ENCODE results near the gene NPY4R.
"Not testable (repeated sequence)": the region's sequence is repeated elsewhere in the genome, so short reads cannot be mapped to it uniquely, and the experiment has no call there.

Gene NPY4R

DNA sequence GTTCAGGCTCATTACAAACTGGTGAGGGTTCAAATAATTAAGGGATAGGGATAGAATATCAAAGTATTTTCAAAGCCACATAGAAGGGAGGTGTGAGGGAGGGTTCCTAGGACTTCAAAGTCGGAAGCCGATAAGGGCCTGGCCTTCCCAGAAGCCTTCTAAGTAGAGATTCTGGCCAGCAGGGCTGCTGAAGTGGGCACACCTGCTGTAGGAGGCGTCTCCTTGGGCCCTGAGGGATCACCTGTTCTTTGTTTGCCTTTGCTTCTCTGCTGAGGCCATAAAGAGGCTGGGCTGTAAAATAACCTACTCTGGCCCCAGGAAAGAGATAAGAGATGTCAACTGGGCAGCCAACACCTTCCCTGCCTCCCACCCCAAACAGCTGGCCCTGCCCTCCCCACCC, 8.0 kb upstream of the NPY4R start:
- DNase-seq (ENCODE audit: low read depth); H3K4me3 ChIP-seq (ENCODE audit: low read depth, low read length): not testable (repeated sequence)

DNA sequence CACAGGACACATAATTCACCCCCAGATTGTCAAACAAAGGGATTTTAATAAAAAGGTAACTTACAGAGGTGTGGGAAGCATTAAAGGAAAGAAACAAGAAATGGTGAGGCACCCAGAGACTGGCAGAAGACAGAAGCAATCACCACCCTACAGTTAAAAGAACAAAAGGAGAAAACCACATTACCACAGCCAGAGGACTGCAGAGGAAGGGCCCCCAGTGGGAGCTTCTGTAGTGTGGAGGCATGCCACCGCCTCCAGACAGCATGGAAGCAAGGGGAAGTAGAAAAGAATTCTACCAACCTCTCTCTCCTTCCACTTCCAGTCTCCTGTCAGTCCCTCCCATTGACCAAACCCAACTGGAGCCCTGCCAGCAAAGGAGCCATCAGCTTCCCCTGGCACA, 4.4 kb upstream of the NPY4R start:
- not testable (repeated sequence) for H3K4me3 ChIP-seq (ENCODE audit: low read depth, low read length); DNase-seq (ENCODE audit: low read depth)

DNA sequence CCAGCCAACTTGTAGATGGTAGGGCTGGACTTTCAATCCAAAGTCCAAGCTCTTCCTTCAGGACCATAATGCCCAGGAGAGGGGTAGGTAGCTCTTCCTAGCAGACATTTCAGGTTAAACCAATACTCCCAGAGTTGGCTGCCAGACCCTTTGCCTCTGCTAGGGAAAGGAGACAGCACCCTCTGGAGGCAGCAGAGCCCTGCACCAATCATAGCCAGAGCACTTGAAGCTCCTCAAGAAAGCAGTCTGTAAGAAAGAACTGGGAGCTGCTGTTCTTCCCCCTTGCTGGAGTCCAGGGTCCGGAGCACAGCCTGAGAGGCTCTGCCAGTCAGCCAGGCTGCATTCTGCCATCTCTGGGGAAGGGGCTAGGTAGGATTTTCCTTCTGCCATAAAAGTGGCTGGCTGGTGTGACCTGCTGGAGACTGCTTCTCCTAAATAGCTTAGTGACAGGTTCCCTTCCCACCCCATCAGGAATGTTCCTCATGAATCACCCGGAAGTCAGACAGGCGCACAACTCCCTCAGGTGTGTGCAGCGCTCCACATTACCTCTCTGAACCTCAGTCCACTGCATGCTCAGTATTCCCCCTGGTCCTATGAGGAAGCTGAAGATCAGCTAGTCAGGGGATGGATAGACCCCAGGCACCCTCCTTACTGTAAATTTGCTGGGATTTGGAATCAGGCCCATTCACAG, 2.5 kb upstream of the NPY4R start:
- TF ChIP-seq, protein P1, sequence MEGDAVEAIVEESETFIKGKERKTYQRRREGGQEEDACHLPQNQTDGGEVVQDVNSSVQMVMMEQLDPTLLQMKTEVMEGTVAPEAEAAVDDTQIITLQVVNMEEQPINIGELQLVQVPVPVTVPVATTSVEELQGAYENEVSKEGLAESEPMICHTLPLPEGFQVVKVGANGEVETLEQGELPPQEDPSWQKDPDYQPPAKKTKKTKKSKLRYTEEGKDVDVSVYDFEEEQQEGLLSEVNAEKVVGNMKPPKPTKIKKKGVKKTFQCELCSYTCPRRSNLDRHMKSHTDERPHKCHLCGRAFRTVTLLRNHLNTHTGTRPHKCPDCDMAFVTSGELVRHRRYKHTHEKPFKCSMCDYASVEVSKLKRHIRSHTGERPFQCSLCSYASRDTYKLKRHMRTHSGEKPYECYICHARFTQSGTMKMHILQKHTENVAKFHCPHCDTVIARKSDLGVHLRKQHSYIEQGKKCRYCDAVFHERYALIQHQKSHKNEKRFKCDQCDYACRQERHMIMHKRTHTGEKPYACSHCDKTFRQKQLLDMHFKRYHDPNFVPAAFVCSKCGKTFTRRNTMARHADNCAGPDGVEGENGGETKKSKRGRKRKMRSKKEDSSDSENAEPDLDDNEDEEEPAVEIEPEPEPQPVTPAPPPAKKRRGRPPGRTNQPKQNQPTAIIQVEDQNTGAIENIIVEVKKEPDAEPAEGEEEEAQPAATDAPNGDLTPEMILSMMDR (IDR thresholded peaks at IDR 0.05; ENCODE audit: insufficient read depth, low read depth, low read length, missing control alignments): peak; percentile 4
- H3K4me3 ChIP-seq (ENCODE audit: low read depth, low read length): not testable (repeated sequence)

DNA sequence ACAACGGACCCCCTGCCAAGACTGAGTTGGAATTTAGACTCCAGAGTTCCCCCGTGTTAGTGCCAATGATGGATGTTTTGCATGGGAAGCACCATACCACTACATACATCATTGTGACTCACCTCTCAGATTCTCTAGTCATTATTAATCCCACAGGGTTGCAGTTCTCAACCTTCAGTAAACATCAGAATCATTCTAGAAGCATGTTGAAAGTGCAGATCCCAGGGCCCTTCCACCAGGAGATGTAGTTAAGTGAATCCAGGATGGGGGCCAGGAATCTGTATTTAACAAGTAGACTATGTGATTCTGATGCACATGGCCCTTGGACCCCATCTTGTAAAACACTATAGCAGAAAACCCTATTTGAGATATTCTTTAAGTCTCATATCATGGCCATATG, 2.1 kb downstream of the NPY4R start:
- not testable (repeated sequence) for DNase-seq (ENCODE audit: low read depth); H3K4me3 ChIP-seq (ENCODE audit: low read depth, low read length)

More for the DNA sequence above, 2.5 kb upstream of the NPY4R start:
- DNase-seq (ENCODE audit: low read depth): not testable (repeated sequence)

DNA sequence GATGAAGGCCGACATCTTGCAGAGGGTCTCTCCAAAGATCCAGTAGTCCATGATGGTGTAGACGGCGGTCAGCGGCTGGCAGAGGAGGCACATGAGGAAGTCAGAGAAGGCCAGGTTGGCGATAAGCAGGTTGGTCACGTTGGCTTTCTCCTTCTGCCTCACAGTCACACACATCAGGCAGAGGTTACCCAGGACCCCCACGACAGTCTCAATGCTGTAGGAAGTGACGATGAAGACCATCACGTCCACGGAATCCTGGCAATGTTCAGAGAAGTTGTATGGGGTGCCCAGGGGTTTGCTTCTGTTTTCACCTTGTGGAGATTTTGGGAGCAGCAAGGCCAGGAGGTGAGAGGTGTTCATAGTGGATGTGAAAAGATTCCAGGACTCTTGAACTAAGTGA, 3.5 kb downstream of the NPY4R start:
- H3K4me3 ChIP-seq (ENCODE audit: low read depth, low read length); DNase-seq (ENCODE audit: low read depth): not testable (repeated sequence)

DNA sequence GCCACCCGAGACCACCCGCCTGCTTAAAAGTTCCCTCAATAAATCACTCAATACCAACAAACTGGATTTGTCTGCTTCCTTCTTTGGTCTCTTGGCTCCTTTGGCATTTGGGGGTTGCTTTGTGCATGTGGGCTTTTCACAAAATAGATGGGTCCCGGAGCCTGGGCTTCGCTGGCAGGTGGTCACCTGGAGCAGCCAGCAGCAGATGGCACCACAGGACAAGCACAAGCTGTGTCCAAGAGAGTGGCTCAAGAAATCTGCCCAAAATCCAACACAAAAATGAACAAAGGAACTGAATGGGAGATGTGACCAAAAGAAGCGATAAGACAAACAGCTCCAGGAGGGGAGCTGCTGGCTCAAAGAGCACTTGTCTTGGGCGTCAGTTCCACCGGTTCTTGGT, 6.2 kb downstream of the NPY4R start:
- DNase-seq (ENCODE audit: low read depth); H3K4me3 ChIP-seq (ENCODE audit: low read depth, low read length): not testable (repeated sequence)

DNA sequence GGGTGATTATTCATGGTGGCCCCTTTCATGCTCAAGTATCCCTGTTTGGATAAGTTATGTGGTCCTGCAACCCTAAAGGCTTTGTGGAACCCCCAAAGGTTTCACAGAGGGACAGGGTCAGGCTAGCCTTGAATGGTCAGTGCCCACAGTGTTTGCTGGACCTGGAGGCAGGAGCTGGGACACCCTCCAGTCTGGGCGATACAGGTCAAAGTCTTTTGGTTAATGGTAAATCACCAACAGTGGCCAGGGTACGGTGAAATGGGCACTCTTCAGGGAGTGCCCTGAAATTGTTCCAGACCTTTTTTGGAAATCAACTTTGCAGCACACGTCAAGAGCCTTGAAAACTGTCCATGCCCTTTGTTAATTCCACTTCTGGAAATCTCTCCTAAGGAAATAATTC, 8.7 kb downstream of the NPY4R start:
- not testable (repeated sequence) for DNase-seq (ENCODE audit: low read depth); H3K4me3 ChIP-seq (ENCODE audit: low read depth, low read length)

DNA sequence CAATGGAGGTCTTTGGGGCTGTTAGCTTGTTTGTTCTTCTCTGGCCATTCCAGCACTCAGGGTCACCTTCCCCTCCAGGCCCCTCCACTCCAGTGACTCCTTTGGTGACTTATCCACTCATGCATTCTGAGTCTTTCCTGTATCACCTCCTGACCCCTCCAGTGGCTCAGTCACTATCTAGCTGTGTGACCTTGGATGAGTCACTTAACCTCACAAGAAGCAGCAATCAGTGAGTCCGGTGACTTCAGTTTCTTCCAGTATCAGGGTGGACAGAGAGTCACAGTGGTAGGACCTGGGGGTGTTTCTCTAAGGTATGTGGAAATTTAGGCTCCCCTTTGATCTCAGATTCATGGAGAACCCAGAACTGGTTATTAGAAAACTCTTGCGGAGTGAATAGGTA, 9.8 kb downstream of the NPY4R start:
- not testable (repeated sequence) for H3K4me3 ChIP-seq (ENCODE audit: low read depth, low read length); DNase-seq (ENCODE audit: low read depth)

DNA sequence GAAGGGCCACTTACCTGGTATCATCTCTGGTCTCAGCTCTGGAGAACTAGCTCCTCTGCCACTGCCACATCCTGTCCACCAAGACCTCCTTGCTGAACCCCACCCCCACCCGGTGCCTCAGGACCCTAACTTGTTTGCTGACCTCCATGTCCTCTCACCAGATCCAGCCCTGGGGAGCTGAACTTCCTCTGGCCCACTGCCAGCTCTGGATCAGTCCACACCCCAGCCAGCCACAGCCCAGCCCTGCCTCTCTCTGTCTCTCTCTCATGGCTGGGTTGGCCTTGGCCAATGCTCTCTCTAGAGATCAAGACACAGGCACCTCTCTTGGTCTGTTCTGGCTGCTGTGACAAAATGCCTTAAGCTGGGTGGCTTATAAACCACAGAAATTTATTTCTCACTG, 14.4 kb downstream of the NPY4R start:
- H3K4me3 ChIP-seq (ENCODE audit: low read depth, low read length); DNase-seq (ENCODE audit: low read depth): not testable (repeated sequence)

DNA sequence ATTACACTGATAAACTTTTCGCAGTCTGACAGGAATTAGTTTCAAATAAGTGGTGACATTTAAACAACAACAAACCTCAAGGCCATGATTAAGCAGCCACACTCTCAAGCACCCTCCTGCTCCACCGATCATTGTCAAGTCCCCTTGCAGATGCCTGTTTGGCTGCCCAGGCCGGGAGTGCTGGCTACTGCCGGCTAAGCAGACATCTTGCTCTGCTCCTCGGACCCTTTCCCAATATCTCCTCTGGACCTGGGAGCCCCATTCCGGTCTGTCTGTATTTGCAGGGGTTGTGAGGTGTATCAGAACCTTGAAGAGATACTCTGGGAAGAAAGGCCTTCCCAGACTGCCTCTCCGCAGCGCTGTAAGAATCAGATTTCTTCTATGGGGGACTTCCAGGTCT, 14.9 kb downstream of the NPY4R start:
- DNase-seq (ENCODE audit: low read depth); H3K4me3 ChIP-seq (ENCODE audit: low read depth, low read length): not testable (repeated sequence)

DNA sequence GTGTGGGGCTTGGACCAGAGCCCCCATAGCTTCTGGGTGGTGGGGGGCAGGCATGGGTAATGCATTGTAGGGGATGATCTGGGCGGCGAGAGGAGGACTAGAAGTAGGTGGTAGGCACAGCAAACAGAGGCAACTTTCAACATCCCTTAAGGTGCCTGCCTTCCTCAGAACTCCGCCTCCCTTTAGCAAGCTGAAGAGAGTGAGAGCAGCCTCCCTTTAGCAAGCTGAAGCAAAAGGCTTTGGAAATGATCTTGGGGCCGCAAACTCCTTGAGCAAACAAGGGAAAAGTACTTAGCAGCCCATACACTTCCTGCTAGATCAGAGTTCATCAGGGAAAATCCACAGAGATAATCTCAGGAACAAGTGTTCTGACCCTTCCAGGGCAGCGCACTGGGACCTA, 18.3 kb downstream of the NPY4R start:
- H3K4me3 ChIP-seq (ENCODE audit: low read depth, low read length); DNase-seq (ENCODE audit: low read depth): not testable (repeated sequence)

DNA sequence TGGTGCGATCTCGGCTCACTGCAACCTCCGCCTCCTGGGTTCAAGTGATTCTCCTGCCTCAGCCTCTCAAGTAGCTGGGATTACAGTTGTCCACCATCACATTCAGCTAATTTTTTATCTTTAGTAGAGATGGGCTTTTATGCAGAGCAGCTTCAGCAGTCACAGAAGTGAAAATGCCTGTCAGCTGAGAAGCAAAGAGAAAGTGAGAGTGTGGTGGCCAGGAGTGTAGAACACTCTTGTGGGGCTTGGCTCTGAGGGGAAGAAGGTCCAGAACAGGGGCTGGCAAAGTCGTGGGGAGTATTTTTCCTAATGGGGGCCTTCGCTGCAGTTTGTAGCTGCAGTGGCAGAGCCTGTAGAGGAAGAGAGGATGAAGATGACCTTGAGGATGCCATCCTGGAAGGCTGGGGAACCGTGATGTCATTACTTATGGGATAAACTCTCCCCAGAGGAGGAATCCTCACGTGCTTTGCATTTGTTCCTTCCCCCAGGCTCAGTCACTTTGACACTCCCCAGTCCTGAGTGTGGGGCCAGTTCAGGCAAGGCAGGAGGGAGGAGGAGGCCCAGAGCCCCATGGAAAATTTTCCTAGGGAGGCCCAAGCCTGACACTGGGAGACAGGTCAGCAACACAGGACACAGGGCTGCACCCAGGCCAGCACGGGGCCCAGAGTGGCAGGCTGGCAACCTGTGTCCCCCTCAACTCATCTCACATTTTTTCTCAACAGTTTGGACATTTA, 20.2 kb downstream of the NPY4R start:
- not testable (repeated sequence) for H3K4me3 ChIP-seq (ENCODE audit: low read depth, low read length)
- DNase-seq (ENCODE audit: low read depth): peak; percentile 2

DNA sequence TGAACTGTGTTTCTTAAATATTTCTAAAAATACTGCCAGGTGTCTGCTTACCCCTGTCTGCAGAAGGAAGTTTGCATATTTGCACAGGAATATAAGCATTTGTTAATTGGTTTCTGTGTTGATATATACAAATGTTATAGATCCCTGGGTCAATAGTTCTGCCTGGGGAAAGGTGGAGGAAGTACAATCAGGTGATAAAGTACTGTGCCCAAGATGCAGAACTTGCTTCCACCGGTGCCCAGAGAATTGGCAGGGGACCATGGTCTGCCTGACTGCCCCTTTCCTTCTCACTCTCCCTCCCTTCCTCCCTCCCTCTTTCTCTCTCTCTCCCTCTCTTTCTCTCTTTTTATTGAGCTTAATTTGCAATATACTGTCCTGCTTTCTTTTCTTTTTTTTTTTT, 22.3 kb downstream of the NPY4R start:
- not testable (repeated sequence) for DNase-seq (ENCODE audit: low read depth); H3K4me3 ChIP-seq (ENCODE audit: low read depth, low read length)

DNA sequence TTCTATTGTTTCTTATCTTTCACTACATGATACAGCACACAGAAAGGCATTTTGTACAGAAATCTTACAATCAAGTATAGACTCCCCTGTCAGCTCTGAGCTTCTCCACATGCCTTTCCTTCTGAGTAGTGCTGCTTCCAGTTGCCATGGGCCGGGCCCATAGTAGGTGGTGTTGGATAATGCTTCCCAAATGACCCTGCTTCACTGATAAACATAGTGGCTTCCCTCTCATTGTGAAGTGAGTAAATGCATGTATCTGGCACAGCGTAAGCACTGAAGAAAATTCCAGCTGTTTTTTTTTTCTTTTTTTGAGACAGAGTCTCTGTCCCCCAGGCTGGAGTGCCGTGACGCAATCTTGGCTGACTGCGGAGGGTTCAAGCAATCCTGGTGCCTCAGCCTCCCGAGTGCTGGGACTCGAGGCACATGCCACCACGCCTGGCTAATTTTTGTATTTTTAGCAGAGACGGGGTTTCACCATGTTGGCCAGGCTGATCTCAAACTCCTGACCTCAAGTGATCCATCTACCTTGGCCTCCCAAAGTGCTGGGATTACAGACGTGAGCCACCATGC, 23.0 kb downstream of the NPY4R start:
- DNase-seq (ENCODE audit: low read depth); H3K4me3 ChIP-seq (ENCODE audit: low read depth, low read length): not testable (repeated sequence)

DNA sequence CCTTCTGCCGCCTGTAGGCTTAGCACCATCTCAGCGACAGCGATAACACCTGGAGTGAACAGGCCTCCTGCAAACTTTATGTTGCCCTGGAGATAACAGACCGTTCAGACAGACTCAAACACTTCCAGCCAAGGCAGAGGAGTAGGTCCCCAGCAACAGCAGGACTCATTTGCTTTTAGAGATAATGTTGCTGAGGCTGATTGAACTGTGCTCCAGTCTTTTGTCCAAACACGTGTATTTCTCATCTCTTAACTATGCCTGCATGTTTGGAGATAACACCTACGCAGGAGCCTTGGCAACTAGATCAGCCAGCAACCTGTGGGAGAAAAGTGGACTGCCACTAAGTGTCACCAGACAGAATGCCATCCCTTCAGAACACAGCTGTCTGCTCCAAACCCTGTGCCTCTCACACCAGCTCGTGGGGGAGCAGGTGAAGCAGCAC, 23.9 kb downstream of the NPY4R start:
- not testable (repeated sequence) for DNase-seq (ENCODE audit: low read depth); H3K4me3 ChIP-seq (ENCODE audit: low read depth, low read length)

DNA sequence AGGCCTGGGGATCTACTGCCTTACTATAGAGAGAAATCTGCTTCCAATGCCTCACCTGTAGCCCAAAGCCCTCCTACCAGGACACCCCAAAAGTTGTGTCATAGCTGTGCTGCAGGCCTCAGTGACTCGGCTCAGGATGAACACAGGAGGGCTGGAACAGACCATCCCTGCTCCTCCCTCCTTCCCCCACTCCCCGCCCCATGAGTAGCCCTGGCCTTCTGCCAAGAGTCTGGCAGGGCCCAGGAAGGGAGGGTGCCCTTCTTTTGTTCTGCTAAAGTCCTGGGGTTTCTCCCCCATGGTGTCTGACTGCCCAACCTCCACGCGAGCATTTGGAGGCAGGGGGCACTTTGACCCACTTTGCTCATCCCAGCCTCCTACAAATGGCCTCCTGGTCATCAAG, 24.8 kb downstream of the NPY4R start:
- DNase-seq (ENCODE audit: low read depth); H3K4me3 ChIP-seq (ENCODE audit: low read depth, low read length): not testable (repeated sequence)

DNA sequence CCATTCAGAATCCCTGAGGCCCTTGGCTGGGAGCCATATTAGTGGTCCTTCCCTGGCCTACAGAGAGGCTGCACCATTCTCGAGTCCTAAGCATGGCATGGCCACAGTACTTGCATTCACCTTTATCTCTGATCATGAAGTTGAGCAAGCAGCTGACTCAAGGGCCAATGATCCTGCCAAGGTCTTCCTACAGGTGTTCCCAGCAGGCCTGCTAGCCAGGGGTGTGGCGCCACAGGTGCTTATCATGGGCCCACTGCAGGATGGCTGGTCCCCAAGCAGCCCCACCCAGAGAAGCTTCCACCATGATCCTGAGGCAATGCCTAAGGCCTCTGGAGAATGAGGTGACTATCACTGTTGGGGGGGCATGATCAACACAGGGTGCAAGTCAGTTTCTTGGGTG, 42.2 kb downstream of the NPY4R start:
- not testable (repeated sequence) for DNase-seq (ENCODE audit: low read depth); H3K4me3 ChIP-seq (ENCODE audit: low read depth, low read length)

DNA sequence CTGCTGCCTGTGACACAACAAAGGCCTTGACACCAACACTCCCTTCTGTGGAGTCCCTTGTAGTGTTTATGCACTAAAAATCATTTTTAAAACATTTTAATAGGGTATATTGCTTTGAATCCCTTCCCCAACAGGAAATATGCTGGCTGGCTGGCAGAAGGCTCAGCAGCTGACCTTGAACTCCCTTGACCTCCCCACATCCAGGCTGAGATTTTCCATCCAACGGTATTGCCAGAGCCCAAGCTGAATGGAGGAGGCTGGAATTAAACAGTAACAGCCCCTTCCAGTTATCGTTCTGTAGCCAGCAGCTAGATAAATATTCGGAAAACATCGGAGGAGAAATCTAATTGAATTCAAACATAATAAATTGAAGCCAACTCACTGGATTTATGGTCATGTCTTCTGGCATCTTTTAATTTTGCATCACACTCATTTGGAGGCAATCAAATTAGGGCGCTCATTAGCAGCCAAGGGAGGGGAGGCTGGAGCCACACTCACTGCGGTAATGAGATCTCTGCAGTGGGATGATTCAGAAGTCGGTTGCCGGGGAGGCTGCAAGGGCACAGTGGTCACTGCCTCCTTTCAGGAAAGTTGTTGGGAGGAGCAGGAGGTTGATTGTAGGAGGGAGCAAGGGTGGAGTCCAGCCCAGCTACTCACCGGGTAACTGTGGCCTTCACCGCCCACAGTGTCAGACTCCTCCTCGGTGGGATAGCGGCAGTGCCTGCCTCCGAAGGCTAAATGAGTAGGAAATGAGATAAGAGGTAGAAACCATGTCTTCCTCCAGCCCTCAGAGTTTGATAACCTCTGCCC, 46.0 kb downstream of the NPY4R start:
- not testable (repeated sequence) for DNase-seq (ENCODE audit: low read depth); H3K4me3 ChIP-seq (ENCODE audit: low read depth, low read length)
